GM23248 (cell line): Measurements from ENCODE around the gene EN1.

Experiments used
- EZH2 ChIP-seq: fragments of 200-600 bp; sonication (generic); IDR thresholded peaks from 2 replicates; pipeline ENCODE4 v1.6.1; 2018; ENCODE audit warnings: antibody characterized with exemption, mild to moderate bottlenecking; ENCODE audit not compliant: insufficient read depth, poor library complexity, severe bottlenecking
- EZH2phosphoT487 ChIP-seq: fragments of 200-600 bp; sonication (generic); IDR thresholded peaks from 2 replicates; pipeline ENCODE4 v1.6.1; 2018; ENCODE audit warnings: antibody characterized with exemption, moderate library complexity, mild to moderate bottlenecking, low read depth; ENCODE audit not compliant: insufficient read depth

DNA sequence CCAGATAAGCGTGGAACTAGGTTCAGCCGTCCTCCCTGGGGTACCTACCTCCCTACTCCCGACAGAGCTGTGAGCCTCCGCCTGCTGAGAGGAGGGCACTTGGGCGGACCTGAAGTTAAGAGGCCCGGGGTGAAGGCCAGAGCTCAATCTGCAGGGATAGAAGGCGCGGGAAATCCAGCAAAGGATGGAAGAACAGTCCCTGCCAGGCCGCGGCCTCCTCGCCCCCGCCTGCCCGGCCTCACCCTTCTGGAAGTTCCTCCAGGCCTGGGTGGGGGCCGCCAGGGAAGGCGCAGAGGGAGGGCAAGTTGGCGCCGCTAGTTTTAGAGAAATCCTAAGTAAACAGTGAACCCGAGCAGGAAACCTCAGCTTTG lies 13.0 kb downstream of the EN1 start:
- TF ChIP-seq EZH2 (no peak), EZH2phosphoT487 (no peak)
